GM18858 (cell line): ENCODE data around the gene EXOC4.

Experiments
- ATAC-seq: cut with Tn5 transposase; IDR thresholded peaks from one replicate; pipeline ENCODE4 v1.9.1; 2021; ENCODE audit not compliant: unreplicated experiment

EXOC4 gene

DNA sequence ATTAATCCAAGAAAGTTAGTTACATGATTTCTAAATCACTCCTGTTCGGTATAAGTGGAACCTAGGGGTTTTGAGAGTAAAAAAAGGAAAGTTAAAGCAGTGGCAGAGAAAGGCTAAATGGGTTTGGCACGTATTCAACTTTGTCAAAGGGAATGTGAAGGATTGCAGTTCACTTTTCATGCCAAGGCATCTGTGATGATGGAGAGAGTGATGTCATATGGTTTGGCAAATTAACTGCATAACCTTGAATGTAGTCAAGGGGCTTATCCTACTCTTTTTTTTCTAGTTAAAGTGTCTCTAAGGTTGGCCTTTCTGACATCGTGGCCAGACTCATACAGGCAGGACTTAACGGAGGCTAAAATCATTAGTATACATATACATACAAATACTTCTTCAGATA is 277.8 kb downstream of the EXOC4 start:
- ATAC-seq, result no peak

DNA sequence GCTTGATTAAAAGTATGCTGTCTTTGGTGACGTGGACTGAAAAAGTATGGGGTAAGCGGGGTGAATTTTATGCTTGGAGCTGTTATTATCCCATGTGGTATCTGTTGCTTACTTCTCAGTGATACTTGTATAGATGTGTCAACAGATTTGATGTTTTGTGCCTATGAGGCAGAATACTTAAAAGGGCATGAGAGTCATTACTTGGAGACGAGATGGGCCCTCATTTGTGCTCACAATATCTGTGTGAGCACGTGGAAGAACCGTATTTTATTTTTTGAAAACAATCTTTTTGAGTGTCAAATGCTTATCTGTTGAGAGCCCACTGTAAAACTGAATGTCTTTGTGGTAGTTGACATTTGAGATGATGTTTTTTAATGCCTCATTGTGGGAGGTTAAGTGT is 281.9 kb downstream of the EXOC4 start:
- ATAC-seq, result no peak

DNA sequence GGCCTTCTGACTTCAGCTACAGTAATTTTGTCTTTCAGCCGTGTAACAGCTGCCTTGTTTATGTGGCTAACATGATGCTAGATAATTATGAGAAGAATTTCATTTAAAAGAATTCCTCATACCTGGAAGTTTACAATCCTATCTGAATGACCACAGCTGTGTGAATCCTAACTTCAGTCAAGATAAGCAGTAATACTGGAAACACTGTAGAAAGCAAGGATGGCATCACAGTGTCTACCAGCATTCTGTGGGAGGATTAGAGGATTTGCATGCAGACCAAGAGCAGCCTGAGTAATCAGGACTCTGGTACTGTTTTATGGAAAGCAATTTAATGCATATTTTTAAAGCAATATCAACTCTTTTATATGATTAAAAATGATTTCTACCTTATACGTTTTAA is 282.4 kb downstream of the EXOC4 start:
- ATAC-seq, result no peak

DNA sequence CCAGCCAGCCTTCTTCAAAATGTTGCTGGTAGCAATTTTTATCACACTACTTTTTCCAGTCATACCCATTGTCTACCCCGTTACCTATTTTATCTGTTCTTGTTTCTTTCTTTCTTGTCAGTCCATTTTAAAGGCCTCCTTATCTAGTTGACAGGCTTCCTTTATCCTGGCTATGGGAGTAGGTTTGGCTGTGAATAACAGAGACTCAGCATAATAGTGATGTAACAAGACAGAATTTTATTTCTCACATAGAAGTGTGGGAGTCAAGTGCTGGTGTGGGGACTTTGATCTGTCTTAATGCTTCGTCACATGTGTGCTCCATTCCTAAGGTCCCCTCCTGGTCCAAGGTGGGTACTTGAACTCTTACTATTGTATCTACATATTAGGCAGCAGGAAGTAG is 283.6 kb downstream of the EXOC4 start:
- ATAC-seq, result no peak

DNA sequence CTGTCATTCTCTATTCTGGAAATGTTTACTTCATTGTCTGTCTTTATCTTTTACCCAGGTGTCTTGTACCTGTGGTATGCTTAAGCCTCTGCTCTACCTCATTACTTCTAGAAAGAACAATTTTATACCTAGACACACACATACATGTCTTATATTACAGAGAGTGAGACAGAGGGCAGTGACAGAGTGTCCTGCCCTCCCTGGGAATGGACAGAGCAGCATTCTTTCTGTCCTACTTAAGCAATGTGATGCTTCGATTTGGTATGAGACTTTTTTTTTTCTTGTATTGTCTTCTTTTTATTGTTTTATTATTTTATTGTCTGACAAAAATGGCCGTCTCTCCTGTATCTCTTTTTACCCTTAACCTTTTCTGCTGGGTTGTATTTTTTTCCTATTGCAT is 286.1 kb downstream of the EXOC4 start:
- no peak for ATAC-seq

DNA sequence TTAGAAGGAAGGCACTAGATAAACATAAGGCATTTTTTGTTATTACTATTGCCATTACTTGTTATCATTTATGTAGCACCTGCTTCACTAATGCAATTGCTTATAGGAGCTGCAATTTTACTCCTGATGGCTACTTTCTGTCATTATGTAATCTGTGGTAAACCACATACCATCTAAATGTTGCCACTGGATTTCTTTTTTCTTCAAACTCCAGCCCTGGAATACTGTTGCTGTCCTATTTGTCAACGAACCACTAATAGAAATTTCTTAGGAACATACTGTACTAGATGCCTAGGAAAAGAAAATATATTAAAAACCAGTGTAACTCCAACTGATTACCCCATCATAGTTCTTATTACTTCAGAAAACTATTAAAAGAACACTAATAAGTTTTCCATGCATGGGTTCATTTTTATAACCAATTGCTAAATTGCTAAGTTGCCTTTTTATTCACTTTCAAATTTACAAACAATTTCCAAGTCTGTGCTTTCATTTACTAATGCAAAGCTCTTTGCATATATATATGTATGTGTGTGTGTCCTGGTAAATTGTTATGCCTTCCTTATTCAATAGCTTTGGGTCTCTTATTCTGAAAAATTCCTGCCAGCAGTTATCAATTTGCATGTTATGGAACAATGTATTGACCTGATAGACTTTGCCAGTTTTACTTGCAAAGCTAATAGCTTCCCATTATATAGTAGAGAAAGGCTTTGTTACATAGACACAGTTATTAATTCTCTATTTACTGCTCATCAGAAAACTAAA is 287.4 kb downstream of the EXOC4 start:
- no peak for ATAC-seq

DNA sequence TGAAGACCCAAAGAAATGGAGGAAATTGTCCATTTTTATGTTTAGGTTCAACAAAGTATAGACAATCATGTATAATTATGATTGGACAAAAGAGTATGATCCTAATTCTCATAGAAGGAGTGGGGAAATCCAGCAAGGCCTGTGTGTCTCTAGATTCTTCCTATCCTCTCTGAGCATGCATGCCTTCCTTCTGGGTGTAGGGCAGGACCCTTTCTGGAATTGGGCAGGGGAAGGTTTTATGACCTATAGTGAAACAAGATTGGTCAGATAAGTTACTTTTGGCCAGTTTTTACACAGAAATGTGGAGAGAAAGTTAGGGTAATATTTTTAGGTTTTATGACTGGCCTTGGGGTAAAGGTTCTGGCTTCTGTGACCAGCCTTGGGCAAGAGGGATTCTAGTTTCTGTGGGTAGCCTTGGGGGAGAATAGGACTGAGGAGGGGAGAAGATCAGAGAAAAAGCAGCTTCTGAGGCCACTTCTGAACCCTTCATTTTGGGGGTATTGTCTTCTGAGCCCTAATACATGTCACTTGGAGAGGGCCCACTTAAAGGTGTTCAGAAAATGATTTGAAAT is 289.4 kb downstream of the EXOC4 start:
- ATAC-seq, result no peak

DNA sequence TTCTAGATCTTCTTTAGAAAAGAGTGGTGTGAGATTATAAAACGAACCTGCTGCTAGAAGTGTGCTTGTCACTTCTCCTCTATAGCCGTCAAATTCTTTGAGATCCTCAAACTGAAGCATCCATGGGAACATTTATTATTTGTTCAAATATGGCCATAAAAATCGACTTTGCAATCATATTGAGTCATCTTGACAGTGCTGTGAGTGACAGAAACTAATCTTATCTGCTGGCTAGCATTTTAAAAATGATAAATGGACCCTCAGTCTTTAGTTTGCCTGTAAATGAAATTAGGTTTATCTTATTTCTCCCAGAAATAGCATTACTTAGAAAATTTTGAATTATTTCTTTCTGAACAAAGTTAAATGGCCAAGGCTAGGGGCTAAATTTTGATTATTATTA is 290.8 kb downstream of the EXOC4 start:
- ATAC-seq, result no peak

DNA sequence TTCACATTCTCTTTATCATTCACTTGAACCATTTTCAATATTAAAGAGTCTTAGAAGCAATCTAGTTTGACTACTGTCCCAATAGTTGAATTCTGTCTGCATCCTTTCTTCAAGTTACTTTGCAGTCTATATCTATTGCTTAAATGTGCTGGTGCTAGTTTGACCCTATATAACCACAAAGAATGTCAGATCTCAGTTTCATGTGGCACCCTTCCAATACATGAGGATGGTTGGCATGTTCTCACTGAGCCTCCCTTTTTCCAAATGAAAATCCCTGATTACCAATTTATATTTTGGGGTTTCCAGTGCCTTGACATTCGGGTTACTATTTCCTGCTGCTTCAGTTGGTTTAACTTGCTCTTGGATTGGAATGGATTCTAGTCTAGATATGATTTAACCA is 292.7 kb downstream of the EXOC4 start:
- ATAC-seq, result no peak

DNA sequence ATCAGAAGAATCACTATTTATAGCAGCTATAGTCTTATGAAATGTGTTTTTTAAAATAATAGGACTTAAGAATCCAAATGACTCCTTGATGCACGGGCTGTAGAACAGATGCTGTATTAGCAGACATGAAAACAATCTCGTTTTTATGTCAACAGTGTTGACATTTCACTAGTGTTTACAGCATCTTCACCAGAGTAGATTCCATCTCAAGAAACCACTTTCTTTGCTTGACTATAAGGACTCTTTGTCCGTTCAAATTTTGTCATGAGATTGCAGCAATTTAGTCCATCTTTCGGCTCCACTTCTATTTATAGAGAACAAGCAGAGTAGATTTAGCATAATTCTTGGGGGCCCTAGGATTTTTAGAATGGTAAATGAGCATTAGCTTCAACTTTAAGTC is 295.1 kb downstream of the EXOC4 start:
- no peak for ATAC-seq

DNA sequence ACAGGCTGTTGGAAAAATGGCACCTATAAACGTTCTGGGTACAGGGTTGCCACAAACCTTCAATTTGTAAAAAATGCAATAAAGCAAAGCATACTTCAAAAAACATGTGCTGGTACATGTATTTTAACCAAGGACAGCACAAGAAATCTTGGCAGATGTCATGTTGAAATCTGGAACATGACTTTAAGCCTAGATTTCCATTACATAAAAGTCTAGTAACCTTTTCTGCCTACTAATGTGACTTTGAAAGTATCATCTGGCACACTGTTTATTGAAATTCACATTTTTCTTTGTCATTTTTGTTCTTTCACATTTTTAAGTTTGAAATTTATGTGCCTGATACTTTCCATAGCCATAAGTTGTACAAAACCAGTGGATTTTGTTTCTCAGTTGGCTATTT is 296.8 kb downstream of the EXOC4 start:
- ATAC-seq, result no peak

DNA sequence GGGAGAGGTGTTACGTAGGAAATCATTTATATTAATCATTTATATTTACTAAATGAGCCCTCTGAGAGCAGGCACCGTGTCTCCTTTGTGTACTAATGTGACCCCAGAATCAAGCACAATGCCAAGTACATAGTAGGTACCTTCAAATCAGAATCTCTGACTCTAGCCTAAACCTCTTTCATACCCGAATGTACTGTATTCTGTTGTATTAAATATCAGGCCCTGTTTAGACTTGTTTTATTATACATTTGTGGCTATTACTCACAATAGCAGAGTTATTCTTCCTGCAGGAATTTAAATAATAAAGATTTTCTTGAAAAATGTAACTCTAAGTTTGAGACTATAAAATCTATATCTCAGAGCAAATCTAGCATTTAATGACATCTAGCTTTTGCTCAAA is 297.3 kb downstream of the EXOC4 start:
- ATAC-seq, result no peak

DNA sequence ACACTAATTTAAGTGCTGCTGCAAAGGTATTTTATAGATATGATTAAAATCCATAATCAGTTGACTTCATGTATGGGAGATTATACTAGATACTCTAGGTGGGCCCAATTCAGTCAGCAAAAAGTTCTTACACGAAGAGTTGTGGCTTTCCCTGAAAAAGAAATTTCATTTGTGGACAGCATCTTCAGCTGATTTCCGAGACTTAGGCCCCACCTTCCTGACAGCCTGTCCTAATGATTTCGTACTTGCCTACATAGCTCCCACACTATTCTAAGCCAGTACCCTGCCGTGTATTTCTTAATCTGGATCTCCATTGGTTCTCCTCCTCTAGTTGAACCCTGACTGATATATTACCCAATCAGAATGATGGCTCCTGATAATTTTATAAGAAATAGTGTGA is 297.9 kb downstream of the EXOC4 start:
- no peak for ATAC-seq

DNA sequence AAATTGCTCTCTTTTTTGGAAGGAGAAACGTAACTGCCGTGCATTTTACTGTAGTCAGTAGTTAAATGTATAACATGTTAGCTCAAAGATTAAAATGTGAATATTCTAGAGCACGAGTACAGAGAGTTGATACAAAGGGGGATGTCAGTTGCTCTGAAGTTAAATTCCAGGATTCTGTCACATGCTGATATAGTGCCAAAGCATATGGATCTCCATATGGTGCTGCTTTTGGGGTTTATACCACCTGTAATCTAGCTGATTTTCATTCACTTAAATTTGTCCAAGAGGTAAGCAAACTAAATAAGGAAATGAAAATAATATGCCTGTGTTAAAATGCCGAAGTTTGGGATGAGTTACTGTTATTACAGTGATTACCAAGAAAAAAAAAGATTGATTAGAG is 298.6 kb downstream of the EXOC4 start:
- no peak for ATAC-seq

DNA sequence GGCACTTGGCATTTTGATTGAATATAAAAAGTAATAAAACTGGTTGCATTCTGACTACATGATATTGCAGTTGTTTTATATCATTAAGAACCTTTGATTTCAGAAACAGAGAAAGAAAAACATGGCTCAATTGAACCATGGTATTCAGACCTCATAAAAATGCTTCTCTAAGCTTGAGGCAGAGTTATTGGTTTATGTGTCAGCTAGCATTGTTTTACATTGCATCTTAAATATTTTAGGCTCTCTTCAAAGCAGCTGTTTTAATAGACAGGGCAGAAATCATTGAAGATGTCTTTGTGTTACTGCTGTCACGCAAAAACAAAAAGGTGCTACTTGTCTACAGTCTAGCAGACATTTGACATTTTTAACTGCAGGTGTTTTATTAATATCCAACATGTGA is 299.2 kb downstream of the EXOC4 start:
- no peak for ATAC-seq

DNA sequence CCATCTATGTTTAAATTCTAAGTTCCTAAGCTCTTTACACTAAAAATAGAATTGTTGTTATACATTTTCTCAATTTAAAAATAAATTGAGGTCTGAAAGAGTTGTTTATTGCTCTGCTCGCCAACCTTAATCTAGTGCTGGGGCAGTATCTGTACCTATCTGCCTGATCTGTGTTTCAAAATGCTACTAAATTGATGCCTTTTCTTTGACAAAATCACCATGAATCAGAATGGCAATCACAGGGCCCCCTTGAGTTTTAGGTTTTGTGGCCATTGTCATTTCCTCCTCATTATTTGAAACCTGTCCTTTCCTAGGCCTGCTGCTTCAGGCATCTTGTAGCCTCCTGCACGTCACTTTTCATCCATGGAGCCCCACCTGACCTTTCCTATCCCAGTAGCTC is 301.5 kb downstream of the EXOC4 start:
- no peak for ATAC-seq

DNA sequence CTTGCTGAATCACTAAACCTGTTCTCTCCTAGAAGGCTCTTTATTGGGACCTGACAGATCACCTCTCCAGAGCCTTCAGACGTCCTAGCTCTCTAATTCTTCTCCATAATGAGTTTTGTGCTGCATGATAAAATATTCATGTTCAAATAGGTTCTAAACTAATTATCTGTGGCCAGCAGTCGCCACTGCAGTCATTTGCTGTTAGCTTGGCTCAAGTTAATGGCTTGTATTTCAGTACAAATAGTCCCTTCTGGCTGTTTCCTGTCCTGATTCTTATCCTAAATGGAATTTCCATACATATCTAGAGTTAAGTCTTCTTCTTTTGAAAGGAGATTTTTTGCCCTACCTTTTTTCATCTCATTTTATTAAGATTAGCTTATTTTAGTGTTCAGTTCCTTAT is 303.2 kb downstream of the EXOC4 start:
- no peak for ATAC-seq

DNA sequence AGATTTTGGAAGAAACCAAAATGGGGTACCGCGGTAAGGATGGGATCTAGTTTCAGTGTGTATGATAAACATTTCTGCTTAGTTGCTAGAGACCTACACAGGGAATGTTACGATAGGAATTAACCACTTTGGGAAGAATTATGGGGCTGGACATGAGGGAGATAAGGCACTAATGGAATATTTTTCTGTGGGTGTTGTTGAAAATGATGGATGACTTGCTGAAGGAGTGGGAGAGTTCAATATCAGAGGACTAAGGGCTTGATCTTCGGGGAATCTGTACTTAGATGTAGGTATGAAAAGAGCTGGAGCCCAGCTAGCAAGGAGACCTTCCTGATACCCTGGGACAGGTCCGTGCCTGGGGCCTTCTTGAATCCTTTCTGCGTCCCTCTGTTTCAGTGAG is 303.7 kb downstream of the EXOC4 start:
- ATAC-seq, result no peak

DNA sequence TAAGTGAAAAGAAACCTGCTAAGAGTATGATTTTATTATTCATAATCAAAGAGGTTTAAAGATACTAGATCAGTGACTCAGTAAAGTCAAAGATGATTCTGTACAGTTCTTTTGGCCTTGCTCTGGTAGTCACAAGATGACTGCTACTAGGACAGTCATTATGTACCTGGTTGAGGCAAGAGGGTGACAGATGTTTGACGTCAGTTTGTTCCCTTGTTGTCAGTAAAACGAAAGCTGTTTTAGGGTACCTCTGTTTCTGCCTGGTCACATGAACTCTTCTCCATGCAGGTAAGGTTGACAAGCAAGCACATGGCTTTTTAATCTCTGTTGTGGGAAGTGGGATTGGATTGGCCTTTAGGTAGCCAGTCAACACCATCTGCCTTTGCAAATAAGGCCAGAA is 308.0 kb downstream of the EXOC4 start:
- ATAC-seq, result no peak

DNA sequence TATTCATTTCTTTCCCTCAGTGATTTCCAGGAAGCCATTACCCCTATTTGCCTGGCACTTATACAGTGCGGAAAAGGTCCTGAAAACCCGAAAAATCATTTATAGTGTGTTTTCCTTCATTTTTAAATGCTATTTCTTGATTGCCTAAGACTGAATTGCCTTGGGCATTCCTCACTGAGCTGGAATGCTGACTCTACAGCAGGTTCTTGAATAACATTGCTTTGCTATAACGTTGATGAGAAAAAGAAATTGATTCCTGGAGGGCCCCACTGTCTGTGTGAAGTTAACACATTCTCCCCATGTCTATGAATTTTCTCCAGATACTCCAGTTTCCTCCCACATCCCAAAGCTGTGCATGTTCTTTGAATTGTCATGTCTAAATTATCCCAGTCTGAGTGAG is 308.5 kb downstream of the EXOC4 start:
- no peak for ATAC-seq

DNA sequence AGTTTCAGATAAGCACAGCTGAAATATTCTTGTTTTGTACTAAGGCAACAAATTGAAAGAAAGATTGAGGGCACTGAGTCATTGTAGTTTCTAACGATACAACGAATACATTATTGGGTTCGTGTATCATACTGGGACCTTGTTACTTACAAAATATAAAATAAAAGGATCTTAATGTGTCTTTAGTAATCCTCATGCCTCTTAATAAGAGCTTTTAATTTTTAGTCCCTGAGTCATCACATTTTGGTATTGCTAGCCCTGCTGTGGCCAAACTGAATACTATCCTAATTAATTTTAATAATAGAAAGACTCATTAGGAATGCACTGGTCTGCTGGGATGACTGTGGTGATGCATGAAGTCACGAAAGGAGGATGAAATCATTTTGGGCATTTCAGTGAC is 309.7 kb downstream of the EXOC4 start:
- no peak for ATAC-seq

DNA sequence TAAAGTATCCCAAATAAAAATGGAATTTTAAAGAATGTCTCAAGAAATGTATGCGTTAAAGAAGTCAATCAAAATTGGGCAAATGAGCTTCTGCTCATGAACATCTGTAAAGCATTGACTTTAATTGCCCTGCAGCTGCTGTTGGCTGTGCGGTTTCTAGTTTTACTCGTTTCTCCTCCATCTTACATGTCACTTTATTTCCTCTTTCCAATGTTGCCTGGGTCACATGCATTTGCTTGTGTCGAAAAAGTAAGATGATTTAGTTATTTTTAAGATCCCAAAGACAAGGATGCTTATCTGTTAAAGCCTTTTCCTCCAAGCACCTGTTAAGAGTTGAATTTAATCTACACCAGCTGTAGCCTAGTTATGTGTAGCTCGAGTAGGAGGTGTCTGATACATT is 310.4 kb downstream of the EXOC4 start:
- no peak for ATAC-seq

DNA sequence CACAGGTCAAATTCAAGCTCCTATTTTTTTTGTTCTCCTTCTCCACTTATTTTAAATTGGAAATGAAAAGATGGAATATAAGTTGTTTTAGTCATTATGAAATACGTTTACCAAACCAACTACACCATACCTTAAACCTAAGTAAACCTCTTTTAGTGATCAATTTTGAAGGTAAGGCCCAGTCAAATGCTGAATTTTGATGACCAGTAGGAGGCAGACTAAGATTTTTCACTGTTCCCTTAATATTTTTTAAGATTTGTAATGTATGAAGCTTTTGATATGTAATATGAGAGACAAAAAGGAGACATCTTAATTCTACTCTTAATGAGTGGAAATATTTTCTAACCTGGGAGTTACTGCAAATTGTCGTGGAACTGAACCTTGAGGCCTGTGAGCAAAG is 311.6 kb downstream of the EXOC4 start:
- no peak for ATAC-seq
